CD4-positive, alpha-beta T cell (primary cell): Measurements from ENCODE around the gene HMCN2. TPM values are rescaled to one million over a fixed set of nuclear protein-coding genes. Genes with fewer than 3 reads are reported as not detected.

ENCODE experiments used
- ATAC-seq: fragments of 200-7000 bp; cut with Tn5 transposase; one replicate; pipeline ENCODE4 v1.10.0; 2022; ENCODE audit warnings: mild to moderate bottlenecking; ENCODE audit not compliant: poor library complexity
- CTCF ChIA-PET: fragments of 350-600 bp; sonication (Branson Sonifier 250); formaldehyde crosslinking; loops from one replicate; lab custom pipeline; 2021; ENCODE audit warnings: antibody characterized with exemption, inconsistent platforms; lab: Charles Lee
- POLR2A ChIA-PET: fragments of 350-600 bp; sonication (Branson Sonifier 250); formaldehyde crosslinking; loops from one replicate; lab custom pipeline; 2021; ENCODE audit warnings: antibody characterized with exemption, inconsistent platforms; lab: Charles Lee
- DNase-seq, 14 experiments: peaks; one replicate each; pipeline ENCODE4 v3.0.0-alpha.2; 2013 to 2020; ENCODE audit warnings: mixed read lengths in 2 of 14
- H3K27ac ChIP-seq, 2 donors: one replicate each; pipeline versions ENCODE4 v1.5.1 to v1.7.0; 2013; ENCODE audit warnings: low read length in 2 of 2, low read depth in 1 of 2, mild to moderate bottlenecking in 1 of 2
- H3K27me3 ChIP-seq, 2 experiments: 1 replicate in 1 of 2; 2 replicates in 1 of 2; pipeline versions ENCODE4 v1.6.1 to v1.7.0; 2013; ENCODE audit warnings: low read length in 2 of 2, control low read depth in 1 of 2, mild to moderate bottlenecking in 1 of 2, moderate library complexity in 1 of 2; ENCODE audit not compliant: insufficient read depth in 2 of 2, control insufficient read depth in 1 of 2
- H3K36me3 ChIP-seq: one replicate; pipeline ENCODE4 v1.6.1; 2013; ENCODE audit warnings: low read length, control low read depth; ENCODE audit not compliant: insufficient read depth
- H3K4me1 ChIP-seq: one replicate; pipeline ENCODE4 v1.6.1; 2013; ENCODE audit warnings: low read length, control low read depth; ENCODE audit not compliant: insufficient read depth
- H3K4me3 ChIP-seq: one replicate; pipeline ENCODE4 v1.5.1; 2013; ENCODE audit warnings: mild to moderate bottlenecking, low read length, moderate library complexity
- H3K9me3 ChIP-seq, 2 experiments: 1 replicate in 1 of 2; 2 replicates in 1 of 2; pipeline versions ENCODE4 v1.6.1 to v1.7.0; 2013; ENCODE audit warnings: low read length in 2 of 2, mild to moderate bottlenecking in 2 of 2, control low read depth in 1 of 2, moderate library complexity in 1 of 2; ENCODE audit not compliant: control insufficient read depth in 1 of 2, insufficient read depth in 1 of 2
- H3K27ac Mint-ChIP-seq: one replicate; pipeline ENCODE4 v1.8.0; 2020; ENCODE audit warnings: mixed read lengths
- H3K27me3 Mint-ChIP-seq: one replicate; pipeline ENCODE4 v1.8.0; 2021; ENCODE audit warnings: mixed read lengths
- H3K36me3 Mint-ChIP-seq: one replicate; pipeline ENCODE4 v1.8.0; 2021; ENCODE audit warnings: low read depth, mixed read lengths
- H3K4me1 Mint-ChIP-seq: one replicate; pipeline ENCODE4 v1.8.0; 2021; ENCODE audit warnings: low read depth, mixed read lengths
- H3K4me3 Mint-ChIP-seq: one replicate; pipeline ENCODE4 v1.8.0; 2020; ENCODE audit warnings: mild to moderate bottlenecking, mixed read lengths
- H3K9me3 Mint-ChIP-seq: one replicate; pipeline ENCODE4 v1.8.0; 2020; ENCODE audit warnings: mixed read lengths
- CTCF ChIP-seq: fragments of 200-600 bp; IDR thresholded peaks from one replicate; pipeline ENCODE4 v1.8.0; 2022; ENCODE audit warnings: antibody characterized with exemption, mild to moderate bottlenecking
- intact Hi-C, 2 experiments: fragments of 100-400 bp; cut with DNase I in 1 of 2; cut with micrococcal nuclease in 1 of 2; formaldehyde crosslinking; loops; one replicate each; pipeline versions ENCODE4 v1.15.1 to v1.9.0; 2023 to 2025; cut with DNase I, micrococcal nuclease
- total RNA-seq, 174 experiments: library from RNA in 2 of 174; stranded (reverse) in 2 of 174; gene quantifications; one replicate each; pipeline ENCODE4 v1.2.3 and lab custom pipeline; 2021 to 2026

HMCN2 gene
- total RNA-seq, 2 experiments from 2014 or later, result not detected

- intact Hi-C loops, result no loop called here
- POLR2A ChIA-PET, result no interaction called here
Observed at GRCh38 chr9:130298662-130299279, 33.2 kb downstream of the HMCN2 start.

GRCh38 chr9:130299785-130300615, 34.4 kb downstream of the HMCN2 start:
- peaks cover 0 to 7% of the 10 kb centered on the region in 2 experiments for H3K9me3 ChIP-seq
- Mint-ChIP-seq H3K36me3 (no peaks in the 10 kb centered on the region), H3K4me3 (no peak overlapping the region), H3K4me1 (no peaks in the 10 kb centered on the region), H3K9me3 (peaks cover 3% of the 10 kb centered on the region), H3K27me3 (peaks cover 37% of the 10 kb centered on the region), H3K27ac (no peak overlapping the region)
- no peaks in the 10 kb centered on the region for H3K4me1 ChIP-seq
- TF ChIP-seq CTCF, result no peak
- peaks cover 3 to 7% of the 10 kb centered on the region in 2 experiments for H3K27me3 ChIP-seq
- no peaks in the 10 kb centered on the region for H3K36me3 ChIP-seq
- intact Hi-C loops, result no loop called here
- ATAC-seq (no peak), DNase-seq (no peak)
- POLR2A ChIA-PET, result no interaction called here
- CTCF ChIA-PET, result no interaction called here
- H3K4me3 ChIP-seq, result no peak overlapping the region
- no peak overlapping the region for H3K27ac ChIP-seq

More at GRCh38 chr9:130298662-130299279, 33.2 kb downstream of the HMCN2 start:
- TF ChIP-seq CTCF, result no peak
- H3K36me3 Mint-ChIP-seq, result no peaks in the 10 kb centered on the region
- CTCF ChIA-PET, result no interaction called here
- Histone ChIP-seq H3K36me3 (no peaks in the 10 kb centered on the region), H3K4me1 (no peaks in the 10 kb centered on the region), H3K27me3 (peaks cover 3 to 11% of the 10 kb centered on the region in 2 experiments), H3K27ac (no peak overlapping the region), H3K9me3 (peaks cover 0 to 7% of the 10 kb centered on the region in 2 experiments), H3K4me3 (no peak overlapping the region)
- no peak overlapping the region for H3K27ac Mint-ChIP-seq
- peaks cover 3% of the 10 kb centered on the region for H3K9me3 Mint-ChIP-seq
- H3K27me3 Mint-ChIP-seq, result peaks cover 39% of the 10 kb centered on the region
- no peak for ATAC-seq
- DNase-seq, result no peak
- H3K4me3 Mint-ChIP-seq, result no peak overlapping the region
- no peaks in the 10 kb centered on the region for H3K4me1 Mint-ChIP-seq

- no peaks in the 10 kb centered on the region for H3K4me1 ChIP-seq
- no peaks in the 10 kb centered on the region for H3K36me3 Mint-ChIP-seq
- no peak for TF ChIP-seq CTCF
- peaks cover 3 to 7% of the 10 kb centered on the region in 2 experiments for H3K27me3 ChIP-seq
- H3K27me3 Mint-ChIP-seq, result peaks cover 38% of the 10 kb centered on the region
- H3K4me3 Mint-ChIP-seq, result no peak overlapping the region
- H3K27ac Mint-ChIP-seq, result no peak overlapping the region
- H3K4me3 ChIP-seq, result no peak overlapping the region
- ChIA-PET POLR2A (no interaction called here), CTCF (no interaction called here)
- peaks cover 0 to 7% of the 10 kb centered on the region in 2 experiments for H3K9me3 ChIP-seq
- H3K4me1 Mint-ChIP-seq, result no peaks in the 10 kb centered on the region
- H3K9me3 Mint-ChIP-seq, result peaks cover 3% of the 10 kb centered on the region
- intact Hi-C loops, result no loop called here
- ATAC-seq, result no peak
- no peak for DNase-seq
- H3K27ac ChIP-seq, result no peak overlapping the region
- H3K36me3 ChIP-seq, result no peaks in the 10 kb centered on the region
Observed at GRCh38 chr9:130300739-130301138, 35.2 kb downstream of the HMCN2 start.
